Ramos (cell line): ENCODE data around the gene CACNA2D2.

Experiments
- in situ Hi-C: fragments of 300-500 bp; cut with MboI; formaldehyde crosslinking; loops from one replicate; pipeline ENCODE4 v1.14.3; 2022; ENCODE audit warnings: low sequenced_read_pairs; ENCODE audit not compliant: unreplicated experiment

The CACNA2D2 gene

GRCh38 chr3:50354186-50354764, 149.2 kb downstream of the CACNA2D2 start:
- in situ Hi-C loops = no loop called here

DNA sequence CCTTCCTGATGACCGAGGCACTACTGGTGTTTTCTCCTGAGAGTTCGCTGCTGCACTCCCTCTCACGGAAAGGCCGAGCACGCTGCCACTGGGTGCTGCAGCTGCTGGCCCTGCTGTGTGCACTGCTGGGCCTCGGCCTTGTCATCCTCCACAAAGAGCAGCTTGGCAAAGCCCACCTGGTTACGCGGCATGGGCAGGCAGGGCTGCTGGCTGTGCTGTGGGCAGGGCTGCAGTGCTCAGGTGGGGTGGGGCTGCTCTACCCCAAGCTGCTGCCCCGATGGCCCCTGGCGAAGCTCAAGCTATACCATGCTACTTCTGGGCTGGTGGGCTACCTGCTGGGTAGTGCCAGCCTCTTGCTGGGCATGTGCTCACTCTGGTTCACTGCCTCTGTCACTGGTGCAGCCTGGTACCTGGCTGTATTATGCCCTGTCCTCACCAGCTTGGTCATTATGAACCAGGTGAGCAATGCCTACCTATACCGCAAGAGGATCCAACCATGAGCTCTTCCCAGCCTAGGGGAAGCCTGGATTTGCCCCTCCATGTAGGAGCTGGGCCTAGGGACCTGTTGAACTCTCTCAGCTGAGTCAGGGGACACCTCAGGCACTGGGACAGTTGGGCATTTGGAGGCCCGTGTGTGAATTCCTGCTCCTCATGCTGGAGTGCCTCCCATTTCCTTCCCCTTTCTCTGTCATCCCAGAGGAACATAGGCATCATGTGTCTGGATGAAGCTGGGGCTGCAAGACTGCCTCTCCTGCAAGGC, 150.0 kb downstream of the CACNA2D2 start:
- in situ Hi-C loops = no loop called here

GRCh38 chr3:50352781-50353180, 150.7 kb downstream of the CACNA2D2 start:
- in situ Hi-C loops = no loop called here

DNA sequence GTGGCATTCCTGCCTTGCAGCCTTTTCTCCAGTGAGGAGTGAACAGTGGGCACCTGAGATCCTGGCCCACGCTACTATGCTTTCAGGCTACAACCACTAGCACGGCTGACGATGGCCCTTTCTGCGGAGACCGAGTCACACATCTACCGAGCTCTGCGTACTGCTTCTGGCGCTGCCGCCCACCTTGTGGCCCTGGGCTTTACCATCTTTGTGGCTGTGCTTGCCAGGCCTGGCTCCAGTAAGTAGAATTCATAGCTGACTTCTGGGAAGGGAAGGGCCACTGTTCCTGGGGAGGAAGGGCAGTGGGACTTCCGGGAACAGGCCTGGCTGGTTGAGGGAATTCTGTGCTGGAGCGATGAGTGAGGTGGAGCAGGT, 152.1 kb downstream of the CACNA2D2 start:
- in situ Hi-C loops = no loop called here

DNA sequence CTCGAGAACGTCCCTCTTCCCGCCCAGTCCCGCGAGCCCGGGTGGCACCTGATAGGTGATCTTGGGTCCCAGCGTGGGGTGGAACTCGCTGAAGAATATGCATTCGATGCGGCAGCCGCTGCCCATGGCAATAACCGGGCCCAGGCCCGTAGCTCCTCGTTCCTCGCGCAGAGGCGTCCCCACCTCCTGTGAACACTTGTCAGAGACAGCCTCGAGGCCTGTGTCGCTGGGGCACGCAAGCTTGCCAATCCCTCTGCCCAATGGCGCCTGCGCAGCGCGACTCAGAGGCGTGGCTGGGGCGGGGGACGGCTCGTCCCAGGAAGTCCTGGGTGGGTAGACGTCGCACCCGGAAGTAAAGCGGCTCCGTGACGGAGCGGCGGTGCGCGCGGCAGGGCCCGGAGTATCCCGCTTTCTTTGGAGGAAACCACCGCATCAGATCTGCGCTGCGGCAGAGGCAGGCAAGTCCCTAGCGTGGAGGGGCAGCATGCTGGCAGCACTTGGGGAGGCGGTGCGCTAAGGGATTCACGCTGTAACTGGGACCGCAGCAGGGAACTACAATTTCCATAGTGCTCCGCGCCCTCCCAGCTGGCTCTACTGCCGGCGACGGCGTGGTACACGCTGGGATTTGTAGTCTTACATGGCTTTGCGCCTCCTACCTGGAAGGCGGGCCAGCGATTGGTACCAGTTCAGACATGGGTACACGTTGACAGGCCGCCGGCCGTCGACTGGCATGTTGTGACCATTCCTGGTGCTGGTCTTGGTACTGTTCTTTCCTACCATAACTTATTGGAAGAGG, 152.7 kb downstream of the CACNA2D2 start, which contains the start of the genes CYB561D2 and NPRL2:
TSS of gene CYB561D2 (plus strand) at position 336 of the 796 bp plus-strand sequence. CDS start 572 bp downstream, outside the sequence.
TSS of gene NPRL2 (minus strand) at position 249 of the 796 bp plus-strand sequence. CDS start at position 126, 123 bp downstream.
- in situ Hi-C loops = no loop called here

DNA sequence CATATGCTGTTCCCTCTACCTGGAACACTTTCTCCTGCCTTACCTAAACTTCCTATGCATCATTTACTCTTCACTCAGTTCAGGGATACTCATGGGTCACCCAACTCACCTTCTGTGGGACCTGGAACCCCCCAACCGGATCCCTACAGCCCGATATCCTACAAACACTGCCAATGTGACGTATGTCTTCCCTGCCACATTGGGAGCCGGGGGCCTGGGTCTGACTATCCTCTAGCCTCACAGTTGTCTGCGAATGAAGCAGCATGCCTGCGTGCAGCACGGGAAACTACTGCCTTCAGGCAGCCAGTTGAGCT, 153.3 kb downstream of the CACNA2D2 start:
- in situ Hi-C loops = no loop called here

GRCh38 chr3:50347187-50347813, 156.1 kb downstream of the CACNA2D2 start:
- in situ Hi-C loops = no loop called here

- in situ Hi-C loops = no loop called here
These were observed 157.7 kb downstream of the CACNA2D2 start, which contains the start of gene ZMYND10 for GRCh38 chr3:50345586-50346234. TSS of gene ZMYND10 (minus strand) at chr3:50345732. CDS start at chr3:50345579, 153 bp downstream.

- in situ Hi-C loops = no loop called here
These were observed 158.4 kb downstream of the CACNA2D2 start for GRCh38 chr3:50345008-50345407.

DNA sequence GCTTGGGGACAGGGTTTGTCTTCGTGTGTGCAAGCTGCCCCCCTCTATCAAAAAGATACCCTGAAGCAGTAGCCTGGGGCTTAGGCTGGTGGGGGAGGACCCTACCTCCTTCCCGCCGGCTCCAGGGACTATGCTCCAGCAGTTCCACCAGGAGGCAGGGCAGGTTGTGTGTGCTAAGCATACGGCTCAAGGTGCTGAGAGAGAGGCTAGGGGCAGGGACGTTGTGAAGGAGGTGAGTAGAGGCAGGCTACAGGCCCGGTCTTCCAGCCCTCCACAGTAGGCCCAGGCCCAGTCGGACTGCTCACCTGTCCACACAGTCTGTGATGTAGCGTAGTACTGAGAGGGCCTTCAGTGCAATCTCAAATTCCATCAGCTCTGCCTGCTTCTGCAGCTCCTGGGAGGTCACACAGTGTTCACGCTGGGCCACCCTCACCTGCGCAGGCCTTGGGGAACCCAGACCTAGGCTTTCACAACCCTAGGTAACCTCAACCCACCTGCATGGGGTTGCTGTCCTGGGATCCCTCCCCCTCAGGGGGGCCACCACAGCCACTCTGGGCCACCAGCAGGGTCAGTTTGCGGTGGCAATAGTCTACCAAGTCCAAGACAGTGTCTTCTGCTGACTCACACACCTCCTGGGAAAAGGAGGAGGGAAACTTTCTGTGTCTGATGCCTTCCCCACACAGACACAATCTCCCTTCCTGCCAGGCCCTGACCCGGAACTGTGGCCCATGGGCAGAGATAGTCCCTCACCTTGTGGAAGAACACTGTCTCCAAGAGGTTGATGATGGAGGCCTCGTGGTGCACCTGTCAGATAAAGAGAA, 160.4 kb downstream of the CACNA2D2 start:
- in situ Hi-C loops = no loop called here

GRCh38 chr3:50341996-50342650, 161.3 kb downstream of the CACNA2D2 start:
- in situ Hi-C loops = no loop called here

- in situ Hi-C loops = no loop called here
These were observed 161.9 kb downstream of the CACNA2D2 start for GRCh38 chr3:50341537-50341936.

DNA sequence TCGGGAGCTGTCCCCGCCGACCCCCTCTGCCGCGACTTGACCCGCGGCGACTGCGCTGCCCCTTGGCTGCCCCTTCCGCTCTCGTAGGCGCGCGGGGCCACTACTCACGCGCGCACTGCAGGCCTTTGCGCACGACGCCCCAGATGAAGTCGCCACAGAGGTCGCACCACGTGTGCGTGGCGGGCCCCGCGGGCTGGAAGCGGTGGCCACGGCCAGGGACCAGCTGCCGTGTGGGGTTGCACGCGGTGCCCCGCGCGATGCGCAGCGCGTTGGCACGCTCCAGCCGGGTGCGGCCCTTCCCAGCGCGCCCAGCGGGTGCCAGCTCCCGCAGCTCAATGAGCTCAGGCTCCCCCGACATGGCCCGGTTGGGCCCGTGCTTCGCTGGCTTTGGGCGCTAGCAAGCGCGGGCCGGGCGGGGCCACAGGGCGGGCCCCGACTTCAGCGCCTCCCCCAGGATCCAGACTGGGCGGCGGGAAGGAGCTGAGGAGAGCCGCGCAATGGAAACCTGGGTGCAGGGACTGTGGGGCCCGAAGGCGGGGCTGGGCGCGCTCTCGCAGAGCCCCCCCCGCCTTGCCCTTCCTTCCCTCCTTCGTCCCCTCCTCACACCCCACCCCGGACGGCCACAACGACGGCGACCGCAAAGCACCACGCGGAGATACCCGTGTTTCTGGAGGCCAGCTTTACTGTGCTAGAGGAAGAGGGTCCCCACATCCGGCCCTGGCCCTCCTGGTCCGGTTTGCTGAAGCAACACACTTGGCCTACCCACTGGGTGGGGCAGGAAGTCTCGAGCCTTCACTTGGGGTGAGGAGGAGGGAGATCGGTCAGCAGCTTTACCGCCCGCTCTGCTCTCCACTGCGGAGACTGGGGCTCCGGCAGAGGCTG, 162.7 kb downstream of the CACNA2D2 start, which contains the start of gene RASSF1:
TSS of gene RASSF1 (minus strand) at position 389 of the 882 bp plus-strand sequence. CDS start at position 358, 31 bp downstream.
- in situ Hi-C loops = no loop called here

GRCh38 chr3:50340147-50340447, 163.3 kb downstream of the CACNA2D2 start:
- in situ Hi-C loops = no loop called here

DNA sequence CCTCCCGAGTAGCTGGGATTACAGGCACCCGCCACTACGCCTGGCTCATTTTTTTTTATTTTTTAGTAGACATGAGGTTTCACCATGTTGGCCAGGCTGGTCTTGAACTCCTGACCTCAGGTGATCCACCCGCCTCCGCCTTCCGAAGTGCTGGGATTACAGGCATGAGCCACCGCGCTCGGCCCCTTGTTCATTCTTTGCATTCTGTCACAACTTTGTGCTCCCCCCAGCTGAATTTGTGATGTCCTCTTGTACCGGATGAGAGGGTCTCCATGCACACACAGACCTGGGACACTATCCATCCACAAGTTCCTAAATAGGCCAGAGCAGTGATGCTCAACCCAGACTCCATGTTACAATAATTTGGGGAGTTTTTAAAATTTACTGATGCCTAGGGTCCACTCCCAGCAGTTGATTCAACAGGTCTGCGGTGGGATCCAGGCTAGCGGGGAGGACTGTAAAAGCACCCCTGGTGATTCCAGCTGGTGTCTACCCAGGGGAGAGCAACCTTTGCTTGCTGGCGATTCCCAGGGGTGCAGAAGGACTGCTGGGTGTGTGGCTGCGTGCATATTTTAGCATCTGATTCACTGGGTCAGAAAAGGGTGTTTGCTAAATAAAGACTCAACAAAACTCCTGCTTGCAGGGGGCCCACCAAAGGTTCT, 163.8 kb downstream of the CACNA2D2 start:
- in situ Hi-C loops = no loop called here

DNA sequence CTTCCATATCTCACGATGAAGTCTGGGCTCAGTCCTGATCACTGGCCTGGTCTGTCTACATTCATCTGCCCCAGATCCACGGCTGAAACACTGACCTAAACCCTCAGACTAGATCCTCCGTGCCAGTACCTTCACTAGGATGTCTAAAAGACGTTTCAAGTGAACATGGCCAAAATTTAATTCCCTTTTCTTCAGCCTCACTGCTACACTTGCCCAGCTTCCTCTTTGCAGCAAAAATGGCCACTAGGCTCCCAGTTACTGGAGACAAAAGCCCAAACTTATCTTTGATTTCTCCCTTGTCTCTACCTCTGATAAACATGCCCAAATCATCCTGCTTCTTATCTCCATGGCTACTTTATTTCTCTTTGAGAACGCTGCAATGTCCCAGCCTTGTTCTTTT, 164.5 kb downstream of the CACNA2D2 start:
- in situ Hi-C loops = no loop called here

DNA sequence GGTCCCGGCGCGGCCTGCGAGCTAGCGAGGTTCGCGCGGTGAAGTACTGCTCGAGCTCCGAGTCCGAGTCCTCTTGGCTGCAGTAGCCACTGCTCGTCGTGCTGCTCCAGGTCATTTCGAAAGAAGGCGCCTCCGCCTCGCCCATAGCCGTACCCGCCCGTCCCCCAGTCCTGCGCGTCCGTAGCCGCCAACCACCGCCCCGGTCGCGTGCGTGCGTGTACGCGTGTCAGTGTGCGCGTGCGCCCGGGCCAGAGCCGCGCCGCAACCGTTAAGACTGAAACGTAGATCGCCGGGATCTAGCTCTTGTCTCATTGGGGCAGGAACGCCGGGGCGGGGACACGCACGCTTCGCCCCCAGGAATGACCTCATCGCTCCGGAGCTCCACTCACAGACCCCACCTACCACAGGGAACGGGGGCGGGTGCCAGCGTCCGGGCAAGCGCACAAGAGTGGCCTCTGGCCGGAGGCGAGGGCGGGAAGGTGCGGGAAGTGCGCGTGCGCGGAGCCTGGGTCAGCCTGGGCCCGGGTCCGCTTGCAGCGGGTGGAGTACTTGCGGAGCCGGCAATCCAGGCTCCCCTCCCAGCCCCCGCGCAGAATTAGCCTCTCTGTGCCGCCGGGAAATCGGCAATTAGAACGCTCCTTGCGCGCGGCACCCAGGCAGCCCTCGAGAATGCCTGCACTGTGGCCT, 166.1 kb downstream of the CACNA2D2 start:
- in situ Hi-C loops = no loop called here
